AG04450 (cell line): Measurements from ENCODE around the gene WDR18. TPM values are rescaled to one million over a fixed set of nuclear protein-coding genes. Genes with fewer than 3 reads are reported as not detected.

Experiments used
- CTCF ChIA-PET: fragments of 300-600, 350-600 bp; formaldehyde crosslinking; extraction: SDS; loops from one replicate; lab custom pipeline; 2022; ENCODE audit warnings: antibody characterized with exemption, inconsistent platforms; lab: Charles Lee
- POLR2A ChIA-PET: fragments of 350-600 bp; formaldehyde crosslinking; extraction: SDS; loops from one replicate; lab custom pipeline; 2021; ENCODE audit warnings: antibody characterized with exemption, inconsistent platforms; lab: Yijun Ruan, JAX
- DNase-seq: peaks from one replicate; pipeline ENCODE4 v3.0.0-alpha.2; 2011; ENCODE audit warnings: low read depth, low spot score
- H3K27ac ChIP-seq: one replicate; pipeline ENCODE4 v1.5.1; 2012; ENCODE audit warnings: low read depth, low read length, control low read depth
- H3K27me3 ChIP-seq: one replicate; pipeline ENCODE4 v1.6.0; 2012; ENCODE audit warnings: low read length; ENCODE audit not compliant: control insufficient read depth, insufficient read depth
- H3K4me3 ChIP-seq: 2 replicates; pipeline ENCODE4 v1.5.1; 2011; ENCODE audit warnings: mild to moderate bottlenecking, low read depth, low read length, control low read depth
- H3K9me3 ChIP-seq: 2 replicates; pipeline ENCODE4 v1.5.1; 2012; ENCODE audit warnings: low read length; ENCODE audit not compliant: control insufficient read depth, insufficient read depth
- CTCF ChIP-seq: IDR thresholded peaks from 2 replicates; pipeline ENCODE4 v1.5.1; 2011; ENCODE audit warnings: low read depth, low read length, control low read depth, inconsistent platforms
- polyA plus RNA-seq: library from polyadenylated mRNA; depleted of rRNA; stranded (reverse); fragments of >200 nt; gene quantifications from 2 replicates; pipeline ENCODE4 v1.2.3, GENCODE V29; 2011

Gene WDR18
- polyA plus RNA-seq, 1 experiment: 24.5 TPM

GRCh38 chr19:1012334-1012733 lies 28.2 kb downstream of the WDR18 start:
- no peak for DNase-seq
- TF ChIP-seq CTCF: no peak
- ChIA-PET CTCF (no interaction called here), POLR2A (no interaction called here)
- Histone ChIP-seq H3K9me3 (peaks cover 4% of the 10 kb centered on the region; the same call in 1 of the 2 replicates), H3K27me3 (no peaks in the 10 kb centered on the region), H3K27ac (no peak overlapping the region), H3K4me3 (no peak overlapping the region)

- ChIA-PET CTCF (no interaction called here), POLR2A (no interaction called here)
- no peak overlapping the region for H3K27ac ChIP-seq
- H3K27me3 ChIP-seq: no peaks in the 10 kb centered on the region
- no peak for DNase-seq
- peaks cover 4% of the 10 kb centered on the region; the same call in 1 of the 2 replicates for H3K9me3 ChIP-seq
- no peak for TF ChIP-seq CTCF
- no peak overlapping the region for H3K4me3 ChIP-seq
Measured at GRCh38 chr19:1013218-1013617, 29.1 kb downstream of the WDR18 start.

GRCh38 chr19:1014161-1015060 lies 30.3 kb downstream of the WDR18 start:
- CTCF ChIA-PET: no interaction called here
- POLR2A ChIA-PET: interaction anchor here (0.6 kb wide), 1 partner anchor 135 kb away, joined by 6 read pairs; no protein-coding TSS in a partner anchor
- no peak for TF ChIP-seq CTCF
- H3K4me3 ChIP-seq: no peak overlapping the region
- no peak for DNase-seq
- peaks cover 4% of the 10 kb centered on the region; the same call in 1 of the 2 replicates for H3K9me3 ChIP-seq
- no peaks in the 10 kb centered on the region for H3K27me3 ChIP-seq
- no peak overlapping the region for H3K27ac ChIP-seq

- Histone ChIP-seq H3K27ac (no peak overlapping the region), H3K27me3 (no peaks in the 10 kb centered on the region), H3K4me3 (no peak overlapping the region), H3K9me3 (peaks cover 4% of the 10 kb centered on the region; the same call in 1 of the 2 replicates)
- no peak for DNase-seq
- ChIA-PET CTCF (interaction anchor here (1.2 kb wide), 1 partner anchor 229 kb away, joined by 3 read pairs; no protein-coding TSS in a partner anchor), POLR2A (interaction anchor here (0.7 kb wide), 1 partner anchor 330 kb away, joined by 4 read pairs; no protein-coding TSS in a partner anchor)
- TF ChIP-seq CTCF: no peak
Measured at GRCh38 chr19:1015061-1015781, 31.1 kb downstream of the WDR18 start.
